Measurements from ENCODE around the gene SLC39A3. TPM values are rescaled to one million over a fixed set of nuclear protein-coding genes. Genes with fewer than 3 reads are reported as not detected.

SLC39A3 gene
- total RNA-seq, 6 donors from 2014 or later, result 12.6 to 48.2 (median 30.6) TPM

DNA sequence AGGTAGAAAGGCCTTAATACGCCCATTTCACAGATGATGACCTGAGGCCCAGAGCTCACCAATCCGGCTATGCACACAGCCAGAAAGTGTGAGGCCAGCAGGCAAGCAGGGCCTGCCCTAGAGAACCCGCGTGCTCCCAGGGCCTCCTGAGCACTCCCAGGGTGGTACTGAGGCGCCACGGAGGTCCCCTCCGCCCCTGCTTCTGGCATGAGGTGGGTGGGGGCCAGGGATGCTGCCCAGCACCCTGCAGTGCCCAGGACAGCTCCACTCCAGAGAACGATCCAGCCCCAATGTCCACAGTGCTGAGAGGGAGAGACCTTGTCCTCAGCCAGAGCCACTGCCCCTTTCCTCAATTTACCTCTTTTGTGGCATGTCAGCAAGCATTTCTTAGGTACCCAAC is 29.4 kb upstream of the SLC39A3 start:
- TF ChIP-seq POLR2A (IDR thresholded peaks at IDR 0.05) (no peak), POLR2AphosphoS5 (IDR thresholded peaks at IDR 0.05) (no peak), EP300 (IDR thresholded peaks at IDR 0.05) (no peak)
- TF ChIP-seq, protein P1, sequence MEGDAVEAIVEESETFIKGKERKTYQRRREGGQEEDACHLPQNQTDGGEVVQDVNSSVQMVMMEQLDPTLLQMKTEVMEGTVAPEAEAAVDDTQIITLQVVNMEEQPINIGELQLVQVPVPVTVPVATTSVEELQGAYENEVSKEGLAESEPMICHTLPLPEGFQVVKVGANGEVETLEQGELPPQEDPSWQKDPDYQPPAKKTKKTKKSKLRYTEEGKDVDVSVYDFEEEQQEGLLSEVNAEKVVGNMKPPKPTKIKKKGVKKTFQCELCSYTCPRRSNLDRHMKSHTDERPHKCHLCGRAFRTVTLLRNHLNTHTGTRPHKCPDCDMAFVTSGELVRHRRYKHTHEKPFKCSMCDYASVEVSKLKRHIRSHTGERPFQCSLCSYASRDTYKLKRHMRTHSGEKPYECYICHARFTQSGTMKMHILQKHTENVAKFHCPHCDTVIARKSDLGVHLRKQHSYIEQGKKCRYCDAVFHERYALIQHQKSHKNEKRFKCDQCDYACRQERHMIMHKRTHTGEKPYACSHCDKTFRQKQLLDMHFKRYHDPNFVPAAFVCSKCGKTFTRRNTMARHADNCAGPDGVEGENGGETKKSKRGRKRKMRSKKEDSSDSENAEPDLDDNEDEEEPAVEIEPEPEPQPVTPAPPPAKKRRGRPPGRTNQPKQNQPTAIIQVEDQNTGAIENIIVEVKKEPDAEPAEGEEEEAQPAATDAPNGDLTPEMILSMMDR (IDR thresholded peaks at IDR 0.05), result no peak
- Histone ChIP-seq H3K27ac (peak overlapping the region in 1 of 4 donors; percentile 19), H3K27me3 (no peaks in the 10 kb centered on the region), H3K4me3 (no peak overlapping the region), H3K36me3 (peaks cover 0 to 53% (median 38%) of the 10 kb centered on the region in 4 donors), H3K4me1 (peaks cover 8 to 35% (median 12%) of the 10 kb centered on the region in 4 donors), H3K9me3 (no peaks in the 10 kb centered on the region)
- 92 to 100% methylated on average over 1 to 7 of the region's 8 CpGs for WGBS, 2 donors
- ATAC-seq (ENCODE audit: low FRiP score in 2 of 2), result no peak
- DNase-seq, result no peak

DNA sequence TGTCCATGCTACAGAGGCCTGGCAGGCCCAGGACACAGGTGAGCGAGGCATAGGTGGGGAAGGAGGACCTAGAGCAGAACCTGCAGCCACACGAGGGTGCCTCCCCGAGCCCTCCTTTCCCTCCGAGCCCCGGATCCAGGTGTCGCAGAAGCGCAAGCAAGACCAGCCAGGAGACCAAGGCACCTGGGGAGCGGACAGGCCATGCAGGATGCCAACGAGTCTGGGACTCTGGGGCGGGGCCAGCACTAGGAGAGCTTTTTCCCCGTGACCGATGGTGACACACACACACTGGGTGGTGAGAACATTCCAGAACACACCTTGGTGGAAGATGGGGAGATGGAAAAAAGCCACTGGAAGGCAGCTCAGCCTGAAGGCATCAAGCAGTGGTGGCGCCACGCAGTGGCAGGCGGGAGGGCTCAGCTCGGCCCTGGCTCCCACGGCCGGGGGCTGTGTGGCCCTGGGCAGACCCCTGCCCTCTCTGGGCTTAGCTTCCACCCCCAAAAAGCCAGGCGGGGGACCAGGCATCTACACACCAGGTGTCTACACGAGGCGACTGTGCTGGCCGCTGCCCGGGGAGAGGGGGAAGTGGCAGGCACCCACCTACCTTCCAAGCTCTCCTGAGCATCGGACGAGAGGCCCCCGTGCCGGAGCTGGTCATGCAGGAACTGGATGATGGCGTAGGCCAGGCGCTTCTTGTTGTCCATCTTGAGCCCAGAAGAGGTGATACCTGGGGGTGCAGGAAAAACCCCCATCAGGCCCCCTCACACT is 28.7 kb upstream of the SLC39A3 start:
- peaks cover 0 to 59% (median 43%) of the 10 kb centered on the region in 4 donors for H3K36me3 ChIP-seq
- H3K4me1 ChIP-seq, result peaks cover 8 to 32% (median 9%) of the 10 kb centered on the region in 4 donors
- H3K27ac ChIP-seq, result no peak overlapping the region
- 95 to 96% methylated on average over 25 to 27 of the region's 29 CpGs for WGBS, 2 donors
- H3K27me3 ChIP-seq, result no peaks in the 10 kb centered on the region
- H3K9me3 ChIP-seq, result no peaks in the 10 kb centered on the region
- H3K4me3 ChIP-seq, result no peak overlapping the region
- TF ChIP-seq EP300 (IDR thresholded peaks at IDR 0.05) (no peak), POLR2AphosphoS5 (IDR thresholded peaks at IDR 0.05) (no peak), POLR2A (IDR thresholded peaks at IDR 0.05) (no peak)
- TF ChIP-seq, protein P1 (IDR thresholded peaks at IDR 0.05), result no peak
- DNase-seq (peak in 1 of 2 donors; percentile 73), ATAC-seq (ENCODE audit: low FRiP score in 2 of 2) (peak in 1 of 2 donors; percentile 7)

DNA sequence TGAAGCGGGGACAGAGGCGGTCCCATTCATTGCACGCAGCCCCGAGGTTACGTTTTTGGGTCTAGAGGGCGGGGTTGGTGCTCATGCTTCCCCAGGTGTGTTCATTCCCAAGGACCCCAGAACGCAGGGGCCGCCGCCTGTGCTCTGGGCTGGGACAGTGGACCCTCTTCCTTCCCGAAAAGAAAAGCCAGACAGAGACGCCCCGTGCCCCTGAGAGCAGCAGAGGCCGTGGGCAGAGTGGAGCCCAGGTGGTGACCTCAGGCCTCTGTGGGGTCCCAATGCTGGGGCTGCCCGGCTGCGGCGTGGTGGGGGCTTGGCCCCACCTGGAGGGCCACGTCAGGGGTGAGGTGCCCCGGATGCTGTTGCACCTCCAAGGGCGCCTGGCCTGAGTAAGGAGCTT is 27.9 kb upstream of the SLC39A3 start:
- H3K36me3 ChIP-seq, result peaks cover 0 to 68% (median 51%) of the 10 kb centered on the region in 4 donors
- H3K4me3 ChIP-seq, result no peak overlapping the region
- H3K9me3 ChIP-seq, result no peaks in the 10 kb centered on the region
- no peak overlapping the region for H3K27ac ChIP-seq
- H3K27me3 ChIP-seq, result no peaks in the 10 kb centered on the region
- H3K4me1 ChIP-seq, result peaks cover 8 to 32% (median 9%) of the 10 kb centered on the region in 4 donors
- WGBS, 2 donors, result 95 to 96% methylated on average over 15 to 19 of the region's 19 CpGs
- TF ChIP-seq POLR2AphosphoS5 (IDR thresholded peaks at IDR 0.05), result no peak
- TF ChIP-seq, protein P1 (IDR thresholded peaks at IDR 0.05), result no peak
- no peak for TF ChIP-seq EP300 (IDR thresholded peaks at IDR 0.05)
- no peak for TF ChIP-seq POLR2A (IDR thresholded peaks at IDR 0.05)
- ATAC-seq (ENCODE audit: low FRiP score in 2 of 2), result no peak
- DNase-seq, result peak in 1 of 2 donors; percentile 75

DNA sequence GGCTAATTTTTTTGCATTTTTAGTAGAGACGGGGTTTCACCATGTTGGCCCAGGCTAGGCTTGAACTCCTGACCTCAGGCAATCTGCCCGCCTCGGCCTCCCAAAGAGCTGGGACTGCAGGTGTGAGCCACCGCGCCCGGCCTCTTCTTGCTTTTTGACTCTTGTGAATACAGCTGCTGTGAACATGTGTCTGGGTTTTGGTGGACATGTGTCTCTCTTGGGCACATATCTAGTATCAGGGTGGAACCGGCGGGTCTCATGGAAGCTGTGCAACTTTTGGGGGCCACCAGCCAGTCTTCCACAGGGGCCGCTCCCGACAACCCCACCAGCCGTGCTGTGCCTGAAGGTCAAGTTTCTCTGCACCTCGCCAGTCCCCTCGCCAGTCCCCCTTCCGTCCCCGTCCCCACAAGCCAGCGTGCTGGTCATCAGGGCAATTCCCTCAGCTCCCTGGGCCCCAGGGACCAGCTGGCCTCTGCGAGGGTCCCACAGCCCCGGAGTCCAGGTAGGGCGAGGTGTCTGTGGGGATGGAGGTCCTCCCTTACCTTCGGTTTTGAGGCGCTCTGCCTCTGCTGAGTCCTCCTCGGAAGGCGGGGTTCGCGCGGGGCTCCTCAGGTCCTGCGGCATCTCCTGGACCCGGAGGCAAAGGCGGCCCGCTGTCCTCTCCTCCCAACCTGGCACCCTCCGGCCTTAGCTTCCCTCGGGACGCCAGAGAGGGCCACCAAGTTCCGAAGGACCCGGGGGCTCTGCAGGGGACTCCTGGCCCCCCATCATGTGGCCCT is 27.0 kb upstream of the SLC39A3 start:
- Histone ChIP-seq H3K9me3 (no peaks in the 10 kb centered on the region), H3K27me3 (no peaks in the 10 kb centered on the region), H3K4me1 (peaks cover 8 to 24% (median 9%) of the 10 kb centered on the region in 4 donors), H3K4me3 (no peak overlapping the region), H3K27ac (no peak overlapping the region), H3K36me3 (peaks cover 0 to 77% (median 60%) of the 10 kb centered on the region in 4 donors)
- TF ChIP-seq, protein P1 (IDR thresholded peaks at IDR 0.05), result no peak
- TF ChIP-seq POLR2A (IDR thresholded peaks at IDR 0.05), result no peak
- no peak for TF ChIP-seq EP300 (IDR thresholded peaks at IDR 0.05)
- no peak for TF ChIP-seq POLR2AphosphoS5 (IDR thresholded peaks at IDR 0.05)
- no peak for ATAC-seq (ENCODE audit: low FRiP score in 2 of 2)
- peak in 1 of 2 donors; percentile 76 for DNase-seq
- WGBS, 2 donors, result 94 to 97% methylated on average over 13 to 32 of the region's 35 CpGs

Measured in upper lobe of left lung (tissue), 6 donors.